Activated CD4-positive, CD25-positive, alpha-beta regulatory T cell treated with anti-CD3 and anti-CD28 coated beads, Interleukin-2, amount 50 U/mL, for 24 hours (primary cell): Measurements from ENCODE around the gene ARHGDIA.
"Not testable (repeated sequence)": the region's sequence is repeated elsewhere in the genome, so short reads cannot be mapped to it uniquely, and the experiment has no call there.

Experiments
- ATAC-seq, 2 donors: fragments of 150-1000 bp; cut with Tn5 transposase; one replicate each; pipeline ENCODE4 v1.10.0; 2021; ENCODE audit warnings: mild to moderate bottlenecking in 1 of 2, moderate library complexity in 1 of 2

Gene ARHGDIA

GRCh38 chr17:81842725-81843504 is 28.2 kb downstream of the ARHGDIA start:
- no peak for ATAC-seq

DNA sequence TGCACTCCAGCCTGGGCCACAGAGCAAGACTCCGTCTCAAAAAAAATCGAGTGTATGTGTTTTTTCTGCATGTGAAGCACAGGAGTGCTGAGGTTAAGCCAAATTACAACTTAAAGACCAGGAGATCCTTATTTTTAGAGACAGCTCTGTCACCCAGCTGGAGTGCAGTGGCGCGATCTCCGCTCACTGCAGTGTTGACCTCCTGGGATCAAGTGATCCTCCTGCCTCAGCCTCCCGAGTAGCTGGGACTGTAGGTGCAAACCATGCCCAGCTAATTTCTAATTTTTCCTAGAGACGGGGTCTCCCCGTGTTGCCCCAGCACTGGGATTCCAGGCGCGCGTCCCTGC is 28.8 kb downstream of the ARHGDIA start:
- ATAC-seq: no peak

DNA sequence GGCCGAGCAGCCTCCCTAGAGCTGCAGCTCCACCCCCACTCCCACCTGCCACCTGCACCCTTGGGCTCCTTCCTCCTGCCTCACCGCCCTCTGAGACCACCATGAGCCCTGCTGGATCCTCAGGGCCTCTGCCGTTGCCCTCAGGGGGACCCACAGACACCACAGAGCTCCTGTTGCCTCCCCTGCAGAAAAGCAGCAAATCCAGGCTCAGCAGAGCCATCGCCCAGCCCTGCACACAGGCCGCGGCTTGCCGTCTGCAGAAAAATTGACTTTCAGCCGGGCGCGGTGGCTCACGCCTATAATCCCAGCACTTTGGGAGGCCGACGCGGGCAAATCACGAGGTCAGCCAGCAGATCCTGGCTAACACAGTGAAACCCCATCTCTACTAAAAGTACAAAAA is 29.3 kb downstream of the ARHGDIA start:
- ATAC-seq: no peak

DNA sequence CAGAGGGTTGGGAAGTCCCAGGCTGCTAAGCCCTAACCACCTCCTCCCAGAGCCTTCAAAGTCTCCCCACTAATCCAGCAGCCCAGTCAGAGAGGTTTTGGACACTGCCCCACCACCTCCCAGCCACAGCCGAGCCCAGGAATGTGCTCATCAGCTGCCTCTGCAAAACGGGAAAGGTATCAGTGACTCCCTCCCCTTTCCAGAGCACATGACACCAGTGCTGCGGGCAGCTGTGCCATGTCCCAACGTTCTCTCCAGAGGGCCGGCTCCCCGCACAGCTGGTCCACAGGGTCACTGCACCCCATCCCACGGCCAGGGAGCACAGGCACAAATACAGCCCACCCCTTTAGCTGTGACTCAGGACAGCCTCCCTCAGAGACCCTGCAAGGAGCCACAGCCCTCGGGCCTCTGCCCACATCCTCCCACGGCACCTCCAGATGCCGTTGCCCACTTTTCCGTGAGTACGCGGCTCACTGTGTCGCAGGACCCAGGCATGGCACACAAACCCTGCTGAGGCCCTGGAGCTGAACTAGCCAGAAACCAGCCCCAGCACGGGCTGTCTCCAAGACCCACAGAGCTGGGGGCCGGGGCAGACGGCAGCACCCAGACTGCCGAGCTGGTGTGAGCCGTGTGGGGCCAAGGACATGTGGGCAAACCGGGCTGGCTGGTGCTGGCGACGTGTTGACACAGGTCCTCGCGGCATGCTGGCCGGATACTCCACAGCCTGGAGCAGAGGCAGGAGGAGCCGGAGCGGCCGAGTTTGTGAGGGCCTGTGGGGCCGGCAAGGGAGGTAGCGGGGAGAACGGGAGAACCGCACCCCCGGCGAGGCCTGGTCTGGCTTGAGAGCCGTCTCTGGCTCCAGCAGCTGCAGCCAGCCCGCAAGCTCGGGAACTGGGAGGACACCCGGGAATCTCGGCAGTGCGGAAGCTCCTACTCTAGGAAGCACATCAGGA is 30.0 kb downstream of the ARHGDIA start:
- ATAC-seq: no peak

DNA sequence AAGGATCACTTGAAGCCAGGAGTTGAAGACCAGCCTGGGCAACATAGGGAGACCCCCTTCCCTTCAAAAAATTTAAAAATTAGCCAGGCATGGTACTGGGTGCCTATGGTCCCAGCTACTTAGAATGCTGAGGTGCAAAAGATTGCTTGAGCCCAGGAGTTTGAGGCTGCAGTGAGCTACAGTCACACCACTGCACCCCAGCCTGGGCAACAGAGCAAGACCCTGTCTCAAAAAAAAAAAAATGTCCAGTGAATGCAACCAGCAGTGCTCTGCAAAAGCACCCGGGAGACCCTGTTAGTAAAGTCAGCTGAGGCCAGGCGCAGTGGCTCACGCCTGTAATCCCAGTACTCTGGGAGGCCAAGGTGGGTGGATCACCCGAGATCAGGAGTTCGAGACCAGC is 31.1 kb downstream of the ARHGDIA start:
- ATAC-seq: not testable (repeated sequence)

DNA sequence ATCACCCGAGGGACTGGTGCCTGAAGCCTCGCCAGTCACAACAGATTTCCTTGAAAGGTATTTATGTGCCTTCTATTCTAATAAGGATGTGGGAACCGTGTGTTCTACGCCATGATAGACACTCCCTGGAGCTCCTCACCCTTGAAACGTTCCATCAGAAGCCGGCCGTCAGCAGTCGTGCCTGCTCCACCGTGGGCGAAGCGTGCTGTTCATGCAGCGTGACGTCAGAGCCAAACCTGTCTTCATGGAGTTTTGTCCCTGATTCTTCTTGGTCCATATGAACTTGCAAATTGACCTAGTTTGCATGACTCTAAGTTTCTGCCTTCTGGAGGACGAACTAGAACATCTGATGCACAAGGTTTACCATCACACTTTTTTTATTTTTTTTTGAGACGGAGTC is 31.8 kb downstream of the ARHGDIA start:
- no peak for ATAC-seq

DNA sequence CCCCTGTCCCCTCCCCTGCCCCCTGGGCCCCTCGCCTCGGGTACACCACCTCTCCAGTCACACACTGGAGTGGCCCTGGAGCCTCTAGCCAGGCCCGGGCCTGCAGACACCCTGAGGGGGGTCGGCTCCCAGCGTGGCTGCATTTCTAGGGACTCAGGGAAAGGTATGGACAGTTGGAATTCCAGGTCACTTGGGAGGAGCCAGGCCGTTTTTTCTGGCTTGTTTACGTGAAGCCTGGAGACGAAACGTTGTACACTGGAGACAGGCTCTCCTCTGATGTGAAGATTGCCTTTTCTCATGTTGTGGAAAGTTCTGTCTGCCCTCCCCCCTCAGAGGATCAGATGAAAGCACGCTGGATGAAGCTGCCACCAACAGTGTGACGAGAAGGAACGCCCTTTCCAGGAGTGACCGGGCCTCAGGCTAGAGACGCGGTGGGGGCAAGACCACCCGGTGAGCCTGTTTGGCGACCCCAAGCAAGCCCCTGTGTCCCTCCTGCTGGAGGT is 32.3 kb downstream of the ARHGDIA start:
- no peak for ATAC-seq

DNA sequence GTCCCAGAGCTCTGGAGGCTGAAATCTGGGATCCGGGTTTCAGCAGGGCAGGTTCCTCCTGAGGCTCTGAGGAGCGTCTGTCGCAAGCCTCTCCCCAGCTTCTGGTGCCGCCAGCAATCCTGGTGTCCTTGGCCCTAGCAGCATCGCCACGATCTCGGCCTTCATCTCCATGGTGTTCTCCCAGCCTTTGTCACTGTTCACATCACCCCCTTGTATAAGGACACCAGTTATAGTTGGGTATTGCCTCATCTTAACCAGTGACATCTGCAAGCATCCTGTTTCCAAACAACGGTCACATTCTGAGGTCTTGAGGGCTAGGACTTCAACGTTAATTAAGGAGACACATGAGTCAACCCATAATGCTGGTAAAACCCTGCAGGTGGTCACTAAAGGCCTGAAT is 33.5 kb downstream of the ARHGDIA start:
- no peak for ATAC-seq

- no peak for ATAC-seq
Measured at GRCh38 chr17:81834831-81835267, 36.3 kb downstream of the ARHGDIA start, which contains the start of gene PPP1R27. PPP1R27 (minus strand) TSS chr17:81835050; CDS start chr17:81834953, 97 bp downstream.

DNA sequence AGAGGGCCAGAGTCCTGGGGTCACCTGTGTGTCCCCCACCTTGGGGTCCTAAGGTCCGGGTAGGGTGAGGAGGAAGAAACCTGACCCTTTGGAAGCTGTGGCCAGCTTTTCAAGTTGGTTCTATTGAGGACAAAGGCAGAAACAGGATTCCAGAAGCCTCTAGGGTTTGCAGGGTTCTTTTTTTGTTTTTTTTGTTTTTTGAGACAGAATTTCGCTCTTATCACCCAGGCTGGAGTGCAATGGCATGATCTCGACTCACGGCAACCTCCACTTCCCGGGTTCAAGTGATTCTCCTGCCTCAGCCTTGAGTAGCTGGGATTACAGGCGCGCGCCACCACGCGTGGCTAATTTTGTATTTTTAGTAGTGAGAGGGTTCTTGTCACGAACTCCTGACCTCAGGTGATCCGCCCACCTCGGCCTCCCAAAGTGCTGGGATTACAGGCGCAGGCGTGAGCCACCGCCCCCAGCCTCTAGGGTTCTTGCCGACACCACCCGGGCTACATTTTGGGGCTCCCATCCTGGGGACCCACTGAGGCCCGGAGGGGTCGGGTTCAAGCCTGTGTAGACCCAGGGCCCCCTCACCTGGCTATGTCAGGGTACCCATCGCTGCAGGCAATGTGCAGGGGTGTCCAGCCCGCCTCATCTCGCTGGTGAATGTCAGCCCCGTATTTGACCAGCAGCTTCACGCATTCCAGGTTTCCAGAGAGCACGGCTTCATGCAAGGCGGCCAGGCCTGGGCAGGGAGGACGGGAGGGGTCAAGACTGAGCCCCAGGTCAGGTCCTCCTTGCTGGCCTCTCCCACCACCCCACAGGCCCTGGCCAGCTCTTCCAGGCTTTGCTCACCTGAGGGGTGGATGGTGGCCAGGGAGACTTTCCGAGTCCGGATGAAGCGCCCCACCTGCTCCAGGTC is 37.0 kb downstream of the ARHGDIA start:
- ATAC-seq: no peak

DNA sequence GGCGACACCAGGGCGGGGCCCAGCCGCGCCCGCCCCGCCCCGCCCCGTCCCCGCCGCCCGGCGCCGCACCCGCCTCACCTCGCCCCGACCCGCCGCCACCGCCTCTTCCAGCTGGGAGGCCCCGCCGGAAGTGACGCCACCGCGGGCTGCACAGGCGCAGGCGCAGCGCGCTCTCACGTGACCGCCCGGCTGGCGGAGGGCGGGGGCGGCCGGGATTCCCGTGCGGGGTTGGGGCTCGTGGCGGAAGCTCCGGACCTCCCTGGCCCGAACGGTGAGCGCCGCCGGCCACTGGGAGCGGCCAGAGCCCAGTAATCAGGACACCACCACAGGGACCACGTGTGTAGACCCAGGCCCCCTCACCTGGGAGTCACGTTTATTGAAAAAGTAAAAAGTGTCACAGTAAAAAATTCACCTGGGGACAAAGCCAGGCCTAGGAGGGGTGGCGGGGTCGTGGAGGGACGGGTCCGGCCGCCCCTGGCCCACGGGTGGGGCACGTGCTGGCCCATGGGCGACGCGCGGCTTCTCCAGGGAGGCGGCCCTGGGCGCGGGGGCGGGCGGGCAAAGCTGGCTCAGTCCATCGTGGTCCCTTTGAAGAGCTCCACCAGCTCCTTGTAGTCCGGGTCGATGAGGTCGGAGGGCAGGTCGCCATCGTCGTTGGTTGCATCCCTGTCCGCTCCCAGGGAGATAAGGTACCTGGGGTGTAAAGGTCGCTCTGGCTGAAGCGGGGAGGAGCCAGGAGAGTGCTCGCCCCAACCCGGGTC is 37.8 kb downstream of the ARHGDIA start, which contains the start of gene MCRIP1:
MCRIP1 (minus strand) TSS at position 132 of the 761 bp plus-strand sequence. CDS start 8,785 bp downstream, outside the sequence.
- peak; percentile 76 to 79 for ATAC-seq

- ATAC-seq: peak; percentile 39 to 41
Measured at GRCh38 chr17:81832608-81833159, 38.5 kb downstream of the ARHGDIA start.

DNA sequence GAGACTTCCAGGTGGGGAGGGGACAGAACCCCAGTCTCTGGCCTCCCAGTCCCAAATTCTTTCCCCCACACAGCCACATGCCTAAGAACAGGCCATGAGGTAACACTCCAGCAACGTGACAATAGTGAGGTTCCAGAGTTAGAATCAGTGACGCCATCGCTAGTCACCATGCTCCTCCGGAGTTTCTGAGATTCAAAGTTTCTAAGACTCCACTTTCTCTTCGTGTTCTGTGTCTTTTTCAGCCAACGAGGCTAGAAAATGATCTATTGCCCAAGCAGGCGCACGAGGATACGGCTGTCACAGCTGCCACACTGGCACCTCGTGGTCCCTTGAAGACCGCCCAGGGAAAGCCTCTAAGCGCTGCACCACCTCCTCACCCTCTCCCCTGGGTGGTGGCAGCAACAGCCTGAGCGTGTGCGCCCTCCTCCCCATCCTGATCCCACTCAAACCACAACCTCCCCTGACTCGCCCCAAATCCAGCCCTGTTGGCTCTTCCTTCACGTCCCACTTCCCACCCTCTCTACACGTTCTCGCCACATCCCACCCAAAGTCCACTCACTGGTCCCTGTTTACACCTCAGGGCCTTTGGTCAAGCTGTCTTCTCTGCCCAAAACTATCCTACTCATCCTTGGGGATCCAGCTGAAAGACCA is 39.1 kb downstream of the ARHGDIA start:
- ATAC-seq: peak; percentile 39 to 48

DNA sequence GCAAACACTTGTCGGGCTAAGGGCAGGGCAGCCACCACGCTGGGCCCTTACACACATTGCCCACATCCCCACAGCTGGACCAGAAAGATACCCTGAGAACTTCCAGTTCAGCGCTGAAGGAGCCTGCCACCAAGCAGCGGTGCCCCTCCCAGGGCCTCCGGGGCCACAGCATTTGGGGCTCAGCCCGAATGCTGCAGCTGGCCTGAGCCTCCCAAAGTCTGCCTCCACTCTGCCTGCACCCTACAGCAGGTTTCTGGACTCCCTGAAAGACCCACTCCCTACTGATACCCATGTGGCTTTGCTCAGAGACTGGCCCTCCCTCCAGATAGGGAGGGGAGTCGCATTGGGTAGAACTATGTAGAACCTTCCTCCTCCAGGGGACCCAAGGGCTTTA is 39.6 kb downstream of the ARHGDIA start:
- no peak for ATAC-seq

DNA sequence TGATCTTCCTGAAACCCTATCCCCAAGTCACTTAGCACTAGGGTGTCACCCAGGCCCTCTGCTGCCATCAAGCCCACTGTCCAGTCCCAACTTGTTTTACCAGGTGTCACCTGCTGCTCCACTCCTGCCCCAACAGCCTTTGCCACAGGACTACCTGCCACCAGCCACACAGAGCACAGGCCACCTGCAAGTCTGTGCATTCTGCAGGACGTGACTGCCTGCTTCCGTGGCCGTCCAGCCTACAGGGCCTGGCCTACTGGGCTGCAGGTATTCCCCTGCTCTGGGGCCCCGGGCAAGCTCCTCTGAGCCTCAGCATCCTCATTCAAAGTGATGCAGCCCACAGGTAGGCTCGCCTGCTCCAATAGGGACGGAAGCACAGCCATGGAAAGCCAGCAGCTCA is 41.3 kb downstream of the ARHGDIA start:
- ATAC-seq: no peak

DNA sequence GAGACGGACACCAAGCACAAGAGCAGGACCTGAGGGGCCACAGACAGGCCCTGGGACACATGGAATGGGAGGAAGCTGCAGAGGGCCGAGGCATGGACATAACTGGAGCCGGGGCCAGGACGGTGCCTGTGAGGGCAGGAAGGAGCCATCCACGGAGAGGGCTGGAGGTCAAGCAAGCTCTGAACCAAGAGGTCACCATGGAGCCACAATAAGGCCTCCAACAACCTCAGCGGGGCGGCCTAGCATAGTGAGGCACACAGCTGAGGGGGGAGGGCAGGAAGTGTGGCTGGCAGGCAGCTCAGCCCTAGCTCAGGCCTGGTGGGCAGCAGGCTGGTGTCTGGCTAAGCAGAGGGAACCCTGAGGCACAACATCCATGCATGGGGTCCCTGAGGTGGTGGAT is 42.5 kb downstream of the ARHGDIA start:
- ATAC-seq: no peak

GRCh38 chr17:81825841-81826466 is 45.2 kb downstream of the ARHGDIA start:
- no peak for ATAC-seq

DNA sequence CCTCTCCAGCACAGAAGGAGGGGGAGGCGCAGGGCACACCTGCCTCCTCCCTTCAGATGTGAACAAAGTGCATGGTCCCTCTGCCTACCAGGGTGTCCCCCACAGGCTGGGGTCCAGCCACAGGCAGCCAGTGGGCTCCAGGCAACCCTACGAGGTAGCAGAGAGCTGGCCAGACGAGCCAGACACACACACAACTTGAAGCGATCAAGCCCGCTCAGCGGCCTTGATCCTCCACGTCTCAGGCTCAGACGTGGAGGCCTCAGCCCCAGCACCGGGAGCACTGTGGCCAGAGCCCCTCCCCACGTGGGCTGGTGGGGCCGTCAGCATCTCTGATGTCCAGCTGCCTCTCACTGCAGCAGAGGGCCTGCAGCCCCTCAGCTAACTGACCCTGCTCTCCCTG is 46.5 kb downstream of the ARHGDIA start:
- ATAC-seq: no peak

DNA sequence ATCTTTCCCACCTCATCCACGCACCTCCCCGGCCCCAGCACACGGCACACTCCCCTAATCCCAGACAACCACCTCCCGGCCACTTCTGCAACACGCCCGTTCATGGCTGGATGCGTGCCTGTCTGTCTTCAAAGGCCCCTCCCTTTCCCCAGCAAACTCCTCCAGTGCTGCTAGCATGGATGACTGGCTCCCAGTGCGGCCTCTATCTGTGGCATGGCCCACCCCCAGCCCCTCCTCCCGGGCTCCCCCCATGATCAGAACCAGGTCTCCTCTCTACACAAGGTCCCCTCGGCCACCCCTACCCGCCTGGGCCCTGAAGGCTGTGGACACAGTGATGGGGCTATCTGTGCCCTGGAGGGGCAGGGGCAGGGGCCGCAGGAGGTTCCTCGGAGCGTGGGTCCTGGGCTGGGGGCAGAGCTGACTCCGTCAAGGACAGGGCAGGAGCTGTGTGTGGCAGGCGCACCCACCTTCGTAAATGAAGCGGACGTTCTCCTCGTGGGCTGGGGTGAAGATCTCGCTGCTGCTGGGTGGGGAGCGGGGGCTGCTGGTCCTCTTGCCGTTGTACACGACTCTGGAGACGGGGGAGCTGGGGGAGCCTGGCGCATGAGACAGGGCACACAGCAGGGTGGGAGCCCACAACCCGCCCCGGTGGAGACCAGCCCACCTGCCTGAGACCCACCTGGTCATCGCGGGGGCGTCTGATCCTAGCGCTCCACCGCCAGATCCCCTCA is 47.2 kb downstream of the ARHGDIA start:
- ATAC-seq: no peak
